ENCODE results near the gene PARN.

DNA sequence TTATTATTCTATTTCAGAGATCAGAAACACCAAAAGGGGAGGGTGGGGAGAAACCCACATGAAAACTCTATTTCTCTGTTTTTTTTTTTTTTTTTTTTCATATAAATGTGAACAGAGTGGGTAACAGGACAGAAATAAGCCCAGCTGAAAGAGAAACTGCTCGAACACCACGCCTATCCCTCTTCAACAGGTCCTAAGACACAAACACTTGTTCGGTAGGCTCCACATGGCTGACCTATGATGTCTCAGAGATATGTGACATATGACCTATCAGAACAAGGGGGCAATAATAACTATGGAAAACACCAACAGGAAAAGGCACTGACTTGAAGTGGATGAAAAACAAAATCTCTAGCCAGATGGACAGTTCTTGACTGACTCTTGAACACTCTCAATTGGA lies 44.8 kb downstream of the PARN start:
- TF ChIP-seq, protein P1, sequence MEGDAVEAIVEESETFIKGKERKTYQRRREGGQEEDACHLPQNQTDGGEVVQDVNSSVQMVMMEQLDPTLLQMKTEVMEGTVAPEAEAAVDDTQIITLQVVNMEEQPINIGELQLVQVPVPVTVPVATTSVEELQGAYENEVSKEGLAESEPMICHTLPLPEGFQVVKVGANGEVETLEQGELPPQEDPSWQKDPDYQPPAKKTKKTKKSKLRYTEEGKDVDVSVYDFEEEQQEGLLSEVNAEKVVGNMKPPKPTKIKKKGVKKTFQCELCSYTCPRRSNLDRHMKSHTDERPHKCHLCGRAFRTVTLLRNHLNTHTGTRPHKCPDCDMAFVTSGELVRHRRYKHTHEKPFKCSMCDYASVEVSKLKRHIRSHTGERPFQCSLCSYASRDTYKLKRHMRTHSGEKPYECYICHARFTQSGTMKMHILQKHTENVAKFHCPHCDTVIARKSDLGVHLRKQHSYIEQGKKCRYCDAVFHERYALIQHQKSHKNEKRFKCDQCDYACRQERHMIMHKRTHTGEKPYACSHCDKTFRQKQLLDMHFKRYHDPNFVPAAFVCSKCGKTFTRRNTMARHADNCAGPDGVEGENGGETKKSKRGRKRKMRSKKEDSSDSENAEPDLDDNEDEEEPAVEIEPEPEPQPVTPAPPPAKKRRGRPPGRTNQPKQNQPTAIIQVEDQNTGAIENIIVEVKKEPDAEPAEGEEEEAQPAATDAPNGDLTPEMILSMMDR (IDR thresholded peaks at IDR 0.05; ENCODE audit: low read length): no peak
- TF ChIP-seq EZH2 (optimal IDR thresholded peaks at IDR 0.05; ENCODE audit: low read depth, low read length): no peak

Measured in MM.1S (cell line).